B cell (primary cell): ENCODE results near the gene ALG8. TPM values are rescaled to one million over a fixed set of nuclear protein-coding genes. Genes with fewer than 3 reads are reported as not detected.

Source experiments
- ATAC-seq: fragments of 200-7000 bp; cut with Tn5 transposase; one replicate; pipeline ENCODE4 v1.10.0; 2021; ENCODE audit warnings: low read depth, mild to moderate bottlenecking, moderate number of reproducible peaks, moderate library complexity
- CTCF ChIA-PET: fragments of 350-600 bp; sonication (Branson Sonifier 250); formaldehyde crosslinking; loops from one replicate; lab custom pipeline; 2021; ENCODE audit warnings: antibody characterized with exemption, inconsistent platforms; lab: Charles Lee
- POLR2A ChIA-PET: fragments of 350-600 bp; sonication (Branson Sonifier 250); formaldehyde crosslinking; loops from one replicate; lab custom pipeline; 2021; ENCODE audit warnings: antibody characterized with exemption; lab: Charles Lee
- DNase-seq: peaks from one replicate; pipeline ENCODE4 v3.0.0; 2013
- H2AFZ ChIP-seq: 2 replicates; pipeline ENCODE4 v1.6.1; 2012; ENCODE audit warnings: mild to moderate bottlenecking, low read depth, low read length; ENCODE audit not compliant: insufficient read depth, poor library complexity, severe bottlenecking
- H3K27ac ChIP-seq, 2 donors: 1 replicate in 1 of 2; 2 replicates in 1 of 2; pipeline ENCODE4 v1.5.1; 2012 to 2013; ENCODE audit warnings: low read length in 2 of 2, mild to moderate bottlenecking in 2 of 2, moderate library complexity in 1 of 2
- H3K27me3 ChIP-seq, 4 experiments: fragments of 200-600 bp in 1 of 4; sonication (generic) in 1 of 4; replicated peaks in 1 of 4; 1 replicate in 2 of 4; 2 replicates in 2 of 4; pipeline versions ENCODE4 v1.6.1 to v1.7.0; 2013 to 2016; ENCODE audit warnings: low read length in 3 of 4, mild to moderate bottlenecking in 2 of 4, mixed read lengths in 1 of 4, moderate library complexity in 1 of 4; ENCODE audit not compliant: insufficient read depth in 4 of 4, control insufficient read depth in 3 of 4; ENCODE audit errors: control extremely low read depth in 1 of 4
- H3K36me3 ChIP-seq, 2 experiments: replicated peaks in 1 of 2; 1 replicate in 1 of 2; 2 replicates in 1 of 2; pipeline versions ENCODE4 v1.6.1 to v1.7.1; 2013; ENCODE audit warnings: low read length in 1 of 2; ENCODE audit not compliant: insufficient read depth in 2 of 2, control insufficient read depth in 1 of 2; ENCODE audit errors: control extremely low read depth in 1 of 2, extremely low read depth in 1 of 2
- H3K4me1 ChIP-seq, 2 donors: fragments of 200-600 bp in 1 of 2; sonication (generic) in 1 of 2; 1 replicate in 1 of 2; 2 replicates in 1 of 2; pipeline versions ENCODE4 v1.5.1 to v1.6.1; 2013 to 2017; ENCODE audit warnings: low read length in 2 of 2; ENCODE audit not compliant: control insufficient read depth in 2 of 2, insufficient read depth in 2 of 2
- H3K4me2 ChIP-seq: replicated peaks from 2 replicates; pipeline ENCODE3; 2012; ENCODE audit warnings: mild to moderate bottlenecking, low read depth, low read length; ENCODE audit not compliant: poor library complexity, severe bottlenecking
- H3K4me3 ChIP-seq, 5 experiments: fragments of 200-600 bp in 1 of 5; sonication (generic) in 1 of 5; 1 replicate in 3 of 5; 2 replicates in 2 of 5; pipeline versions ENCODE4 v1.5.1 to v1.7.0; 2011 to 2016; ENCODE audit warnings: low read length in 4 of 5, mild to moderate bottlenecking in 4 of 5, low read depth in 2 of 5, control low read depth in 1 of 5, moderate library complexity in 1 of 5; ENCODE audit not compliant: insufficient read depth in 1 of 5; ENCODE audit errors: control extremely low read depth in 1 of 5, extremely low read depth in 1 of 5
- H3K79me2 ChIP-seq: fragments of 200-600 bp; sonication (generic); one replicate; pipeline ENCODE4 v1.6.0; 2016; ENCODE audit warnings: low read length; ENCODE audit not compliant: control insufficient read depth, insufficient read depth
- H3K9ac ChIP-seq: fragments of 200-600 bp; sonication (generic); 2 replicates; pipeline ENCODE4 v1.6.1; 2017; ENCODE audit warnings: mild to moderate bottlenecking, low read length, moderate library complexity
- H3K9me3 ChIP-seq, 3 donors: one replicate each; pipeline versions ENCODE4 v1.6.1 to v1.7.1; 2013; ENCODE audit warnings: low read length in 2 of 3; ENCODE audit not compliant: control insufficient read depth in 2 of 3, insufficient read depth in 1 of 3; ENCODE audit errors: control extremely low read depth in 1 of 3
- H4K20me1 ChIP-seq: 2 replicates; pipeline ENCODE4 v1.6.0; 2012; ENCODE audit warnings: mild to moderate bottlenecking, low read length; ENCODE audit not compliant: insufficient read depth, control insufficient read depth, poor library complexity, severe bottlenecking
- H3K27ac Mint-ChIP-seq: one replicate; pipeline ENCODE4 v1.8.0; 2021; ENCODE audit warnings: mixed read lengths
- H3K27me3 Mint-ChIP-seq: one replicate; pipeline ENCODE4 v1.8.0; 2021; ENCODE audit warnings: mixed read lengths
- H3K4me1 Mint-ChIP-seq: one replicate; pipeline ENCODE4 v1.8.0; 2021; ENCODE audit warnings: mixed read lengths
- H3K4me3 Mint-ChIP-seq: one replicate; pipeline ENCODE4 v1.8.0; 2021; ENCODE audit warnings: mixed read lengths
- H3K9me3 Mint-ChIP-seq: one replicate; pipeline ENCODE4 v1.8.0; 2022; ENCODE audit warnings: mixed read lengths; ENCODE audit not compliant: insufficient read depth
- CTCF ChIP-seq: fragments of 200-600 bp; IDR thresholded peaks from one replicate; pipeline ENCODE4 v1.8.0; 2022; ENCODE audit warnings: antibody characterized with exemption, mild to moderate bottlenecking
- EZH2 ChIP-seq: IDR thresholded peaks from 2 replicates; pipeline ENCODE4 v1.6.1; 2012; ENCODE audit warnings: borderline replicate concordance, low read depth, mild to moderate bottlenecking, moderate library complexity, low read length; ENCODE audit not compliant: insufficient read depth, poor library complexity, severe bottlenecking
- WGBS: methylation state at CpG from one replicate; pipeline ENCODE4 v1.1.5; 2013; ENCODE audit warnings: missing lambda C conversion rate; ENCODE audit not compliant: insufficient coverage; 5-methylcytosine and 5-hydroxymethylcytosine counted together
- intact Hi-C: fragments of 100-400 bp; cut with micrococcal nuclease; formaldehyde crosslinking; loops from one replicate; pipeline ENCODE4 v1.10.0; 2022
- polyA plus RNA-seq: library from polyadenylated mRNA; depleted of rRNA; stranded (reverse); fragments of >200 nt; gene quantifications from 2 replicates; pipeline ENCODE4 v1.2.3, GENCODE V29; 2012
- total RNA-seq, 2 donors: library from RNA; stranded (reverse); fragments of 120-200 nt in 1 of 2; gene quantifications; 1 replicate in 1 of 2; 2 replicates in 1 of 2; pipeline versions ENCODE4 v1.2.3 to v1.2.4, GENCODE V29; 2013 to 2022

The ALG8 gene
- total and polyA plus RNA-seq, 2 donors (not counting 1 experiment from before 2014, with no cell fraction given) = 16.7 to 28.5 TPM

GRCh38 chr11:78150346-78150745, 10.9 kb upstream of the ALG8 start:
- H3K27me3 Mint-ChIP-seq = no peaks in the 10 kb centered on the region

GRCh38 chr11:78149646-78150045, 10.2 kb upstream of the ALG8 start:
- H3K4me1 Mint-ChIP-seq = peaks cover 2% of the 10 kb centered on the region
- H2AFZ ChIP-seq = no peak overlapping the region
- no peak overlapping the region for H3K4me2 ChIP-seq
- H3K27me3 Mint-ChIP-seq = no peaks in the 10 kb centered on the region
- H3K4me3 ChIP-seq = no peak overlapping the region
- no peak overlapping the region for H3K4me3 Mint-ChIP-seq
- ATAC-seq (no peak), DNase-seq (no peak)
- no peaks in the 10 kb centered on the region for H3K9me3 Mint-ChIP-seq
- H3K27me3 ChIP-seq = no peaks in the 10 kb centered on the region
- CTCF ChIA-PET = interaction anchor here (0.6 to 1.5 kb wide), 2 partner anchors 88 to 415 kb away, joined by 3 to 5 read pairs; no protein-coding TSS in a partner anchor
- H4K20me1 ChIP-seq = no peaks in the 10 kb centered on the region
- WGBS = no CpG with 5 or more reads among the region's 1 CpG
- intact Hi-C loops = no loop called here
- H3K9me3 ChIP-seq = no peaks in the 10 kb centered on the region
- H3K27ac ChIP-seq = no peak overlapping the region
- H3K36me3 ChIP-seq = no peaks in the 10 kb centered on the region
- POLR2A ChIA-PET = interaction anchor here (0.7 kb wide), 1 partner anchor 424 kb away, joined by 4 read pairs; no protein-coding TSS in a partner anchor
- TF ChIP-seq EZH2 = no peak
- no peak for TF ChIP-seq CTCF
- H3K9ac ChIP-seq = no peak overlapping the region
- H3K27ac Mint-ChIP-seq = no peak overlapping the region
- no peaks in the 10 kb centered on the region for H3K4me1 ChIP-seq
- H3K79me2 ChIP-seq = no peaks in the 10 kb centered on the region

More at GRCh38 chr11:78150346-78150745, 10.9 kb upstream of the ALG8 start:
- H3K4me1 ChIP-seq = no peaks in the 10 kb centered on the region
- H3K4me3 Mint-ChIP-seq = no peak overlapping the region
- DNase-seq = no peak
- no peak overlapping the region for H3K4me3 ChIP-seq
- H4K20me1 ChIP-seq = no peaks in the 10 kb centered on the region
- H3K9me3 ChIP-seq = no peaks in the 10 kb centered on the region
- TF ChIP-seq CTCF (no peak), EZH2 (no peak)
- no peak overlapping the region for H3K27ac Mint-ChIP-seq
- CTCF ChIA-PET = interaction anchor here (1.5 kb wide), 1 partner anchor 414 kb away, joined by 5 read pairs; no protein-coding TSS in a partner anchor
- H3K79me2 ChIP-seq = no peaks in the 10 kb centered on the region
- intact Hi-C loops = no loop called here
- H3K27ac ChIP-seq = no peak overlapping the region
- no peaks in the 10 kb centered on the region for H3K9me3 Mint-ChIP-seq
- no peaks in the 10 kb centered on the region for H3K27me3 ChIP-seq
- whole genome bisulfite sequencing = 100% methylated on average over 4 of the region's 4 CpGs
- no peak for ATAC-seq
- no peak overlapping the region for H2AFZ ChIP-seq
- H3K36me3 ChIP-seq = no peaks in the 10 kb centered on the region
- POLR2A ChIA-PET = no interaction called here
- H3K9ac ChIP-seq = no peak overlapping the region
- peaks cover 2% of the 10 kb centered on the region for H3K4me1 Mint-ChIP-seq
- H3K4me2 ChIP-seq = no peak overlapping the region
